GM12864 (cell line): ENCODE measurements around the gene SLC39A11.

ENCODE experiments used
- DNase-seq: peaks from one replicate; pipeline ENCODE4 v3.0.0-alpha.2; 2011; ENCODE audit warnings: low read depth
- H3K4me3 ChIP-seq: 2 replicates; pipeline ENCODE4 v1.5.1; 2011; ENCODE audit warnings: mild to moderate bottlenecking, low read depth, low read length, control low read depth
- TF ChIP-seq, protein P1 (sequence below): IDR thresholded peaks from 2 replicates; pipeline ENCODE4 v1.5.1; 2011; ENCODE audit warnings: low read depth, mild to moderate bottlenecking, moderate library complexity, low read length, control low read depth, inconsistent platforms; ENCODE audit errors: missing control alignments

SLC39A11 gene

DNA sequence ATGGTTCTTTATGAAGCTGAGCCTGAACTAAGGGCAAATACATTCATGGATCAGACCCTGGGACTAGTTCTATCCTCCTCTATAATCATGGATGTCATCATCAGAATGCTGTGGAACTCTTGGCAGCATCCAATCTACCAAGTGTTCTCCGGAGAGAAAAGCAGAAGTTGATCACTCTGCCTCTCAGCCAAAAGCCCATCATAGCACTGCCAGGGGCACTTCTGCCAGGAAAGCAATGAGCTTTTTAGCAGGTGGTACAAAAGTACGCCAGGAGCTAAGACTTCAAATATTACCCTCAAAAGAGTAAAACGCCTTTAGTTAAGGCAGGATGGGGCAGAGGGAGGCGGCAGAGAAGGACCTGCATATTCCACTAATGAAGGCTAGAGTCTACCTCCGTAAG is 279.0 kb downstream of the SLC39A11 start:
- H3K4me3 ChIP-seq, result no peak overlapping the region
- TF ChIP-seq, protein P1, sequence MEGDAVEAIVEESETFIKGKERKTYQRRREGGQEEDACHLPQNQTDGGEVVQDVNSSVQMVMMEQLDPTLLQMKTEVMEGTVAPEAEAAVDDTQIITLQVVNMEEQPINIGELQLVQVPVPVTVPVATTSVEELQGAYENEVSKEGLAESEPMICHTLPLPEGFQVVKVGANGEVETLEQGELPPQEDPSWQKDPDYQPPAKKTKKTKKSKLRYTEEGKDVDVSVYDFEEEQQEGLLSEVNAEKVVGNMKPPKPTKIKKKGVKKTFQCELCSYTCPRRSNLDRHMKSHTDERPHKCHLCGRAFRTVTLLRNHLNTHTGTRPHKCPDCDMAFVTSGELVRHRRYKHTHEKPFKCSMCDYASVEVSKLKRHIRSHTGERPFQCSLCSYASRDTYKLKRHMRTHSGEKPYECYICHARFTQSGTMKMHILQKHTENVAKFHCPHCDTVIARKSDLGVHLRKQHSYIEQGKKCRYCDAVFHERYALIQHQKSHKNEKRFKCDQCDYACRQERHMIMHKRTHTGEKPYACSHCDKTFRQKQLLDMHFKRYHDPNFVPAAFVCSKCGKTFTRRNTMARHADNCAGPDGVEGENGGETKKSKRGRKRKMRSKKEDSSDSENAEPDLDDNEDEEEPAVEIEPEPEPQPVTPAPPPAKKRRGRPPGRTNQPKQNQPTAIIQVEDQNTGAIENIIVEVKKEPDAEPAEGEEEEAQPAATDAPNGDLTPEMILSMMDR, result no peak
- no peak for DNase-seq

DNA sequence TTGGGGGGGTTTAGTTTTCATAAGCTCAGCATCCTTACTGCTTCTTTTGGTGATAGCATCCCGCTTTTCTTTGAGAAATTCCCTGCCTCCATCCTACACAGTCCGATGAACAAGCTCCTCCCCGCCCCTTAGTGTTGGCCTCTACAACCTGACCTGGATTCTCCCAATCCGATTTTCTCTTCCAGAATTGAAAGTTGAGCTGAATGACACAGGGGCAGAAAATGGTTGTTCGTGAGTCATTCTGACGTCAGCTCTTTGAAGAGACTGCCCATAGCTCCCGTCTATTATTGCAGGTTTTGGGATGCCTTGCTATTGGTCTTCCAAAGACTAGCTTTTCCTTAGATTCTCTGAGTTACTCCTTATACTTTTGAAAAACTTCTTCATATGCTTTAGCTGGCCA is 279.7 kb downstream of the SLC39A11 start:
- TF ChIP-seq, protein P1, result no peak

DNA sequence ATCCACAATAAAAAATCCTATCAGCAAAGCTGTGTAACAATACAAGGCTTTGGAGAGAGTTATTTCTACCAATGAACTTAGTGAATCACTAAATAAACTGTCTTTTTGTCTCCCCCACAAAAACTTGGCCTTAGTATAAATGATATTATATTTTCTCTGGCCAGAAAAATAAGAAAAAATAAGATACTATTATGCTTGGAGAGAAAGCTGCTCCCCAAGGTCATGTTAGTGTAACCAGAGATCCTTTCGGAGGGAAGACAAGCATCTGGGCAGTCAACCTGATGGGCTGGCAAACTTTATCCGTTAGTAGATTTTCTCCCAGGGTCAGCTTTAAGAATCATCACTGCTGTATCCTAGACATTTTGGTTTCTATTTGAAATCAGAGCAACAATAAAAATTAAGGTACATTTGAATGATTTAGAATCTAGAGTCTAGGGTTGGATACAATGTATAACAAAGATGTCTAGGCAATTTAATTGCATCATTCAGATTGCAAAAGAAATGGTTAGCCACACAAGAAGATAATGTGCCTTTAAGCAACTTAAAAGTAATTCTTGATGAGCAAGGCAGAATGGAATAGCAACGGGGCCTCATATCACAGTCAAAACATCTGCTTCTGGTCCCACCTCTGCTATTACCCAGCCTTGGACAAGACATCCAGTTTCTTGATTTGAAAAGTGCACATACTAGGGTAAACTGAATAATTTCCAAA is 280.4 kb downstream of the SLC39A11 start:
- TF ChIP-seq, protein P1, result no peak
- H3K4me3 ChIP-seq, result no peak overlapping the region
- DNase-seq, result no peak

More for the DNA sequence above, 279.7 kb downstream of the SLC39A11 start:
- no peak for DNase-seq
- no peak overlapping the region for H3K4me3 ChIP-seq

DNA sequence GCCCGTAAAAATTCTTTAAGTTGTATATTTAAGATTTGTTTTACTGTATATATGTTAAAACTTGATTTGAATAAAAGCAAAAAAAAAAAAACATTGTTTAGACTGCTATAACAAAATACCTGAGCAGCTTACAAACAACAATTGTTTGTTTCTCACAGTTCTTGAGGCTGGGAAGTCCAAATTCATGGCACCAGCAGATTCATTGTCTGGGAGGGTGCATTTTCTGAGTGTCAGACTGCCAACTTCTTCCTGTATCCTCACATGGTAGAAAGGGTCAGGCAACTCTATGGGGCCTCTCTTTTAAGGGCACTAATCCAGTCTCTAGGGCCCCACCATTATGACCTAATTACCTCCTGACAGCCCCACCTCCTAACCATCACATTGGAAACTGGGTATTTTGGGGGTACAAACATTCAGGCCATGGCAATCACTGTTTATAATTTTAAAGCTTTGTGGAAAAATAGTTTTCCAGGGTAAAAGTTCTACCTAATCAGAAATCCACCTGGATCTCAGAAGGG is 281.4 kb downstream of the SLC39A11 start:
- H3K4me3 ChIP-seq, result no peak overlapping the region
- TF ChIP-seq, protein P1, result no peak
- DNase-seq, result no peak

DNA sequence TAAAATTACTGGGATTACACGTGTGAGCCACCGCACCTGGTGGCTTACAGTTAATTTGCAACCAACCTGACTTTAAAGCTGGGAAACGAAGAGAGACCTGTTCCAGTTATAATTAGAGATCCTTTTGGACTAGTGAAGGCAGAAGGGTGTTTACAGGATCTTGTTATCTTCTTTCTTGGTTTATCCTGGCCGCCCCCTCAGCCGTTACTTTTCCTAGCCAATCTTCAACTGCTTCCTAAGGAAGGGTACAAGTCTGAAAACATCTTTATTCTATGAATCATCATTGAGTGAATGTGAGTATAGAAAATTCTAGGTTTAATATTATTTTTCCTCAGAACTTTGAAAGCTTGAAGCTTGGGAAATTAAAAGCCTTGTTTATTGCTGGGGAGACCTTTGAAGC is 286.5 kb downstream of the SLC39A11 start:
- no peak for DNase-seq
- TF ChIP-seq, protein P1, result no peak
- H3K4me3 ChIP-seq, result no peak overlapping the region

DNA sequence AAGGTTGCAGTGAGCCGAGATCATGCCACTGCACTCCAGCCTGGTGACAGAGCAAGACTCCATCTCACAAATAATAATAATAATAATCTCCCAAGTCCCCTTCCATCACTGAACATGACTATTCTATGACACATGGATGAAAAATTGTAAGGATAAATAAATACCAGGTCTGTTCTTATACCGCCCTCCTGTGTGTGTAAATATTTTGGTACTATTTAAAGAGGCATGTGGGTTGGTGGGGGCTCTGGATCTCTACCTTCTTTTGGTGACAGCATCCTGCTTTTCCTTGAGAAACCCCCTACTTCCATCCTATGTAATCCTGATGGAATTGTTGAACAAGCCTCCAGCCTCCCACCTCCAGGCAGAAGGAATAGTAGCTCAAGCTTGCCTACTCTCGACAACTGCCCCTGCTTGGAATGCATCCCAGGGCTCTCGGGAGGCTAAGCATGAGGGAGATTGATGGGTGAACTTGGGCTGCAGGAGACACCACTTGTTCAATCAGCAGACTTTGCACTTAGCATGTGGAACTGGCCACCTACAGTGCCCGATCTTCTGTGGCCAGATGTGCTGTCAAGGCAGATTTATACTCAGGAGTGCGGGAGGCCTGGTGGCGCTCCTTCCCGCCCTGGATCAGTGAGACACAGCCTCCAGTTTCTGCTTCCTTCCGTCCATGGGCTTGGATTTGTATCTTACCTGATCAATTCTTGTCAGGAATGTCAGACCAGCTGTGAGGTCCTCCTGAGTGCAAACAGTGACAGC is 287.4 kb downstream of the SLC39A11 start:
- DNase-seq, result no peak
- no peak overlapping the region for H3K4me3 ChIP-seq
- TF ChIP-seq, protein P1, result no peak

DNA sequence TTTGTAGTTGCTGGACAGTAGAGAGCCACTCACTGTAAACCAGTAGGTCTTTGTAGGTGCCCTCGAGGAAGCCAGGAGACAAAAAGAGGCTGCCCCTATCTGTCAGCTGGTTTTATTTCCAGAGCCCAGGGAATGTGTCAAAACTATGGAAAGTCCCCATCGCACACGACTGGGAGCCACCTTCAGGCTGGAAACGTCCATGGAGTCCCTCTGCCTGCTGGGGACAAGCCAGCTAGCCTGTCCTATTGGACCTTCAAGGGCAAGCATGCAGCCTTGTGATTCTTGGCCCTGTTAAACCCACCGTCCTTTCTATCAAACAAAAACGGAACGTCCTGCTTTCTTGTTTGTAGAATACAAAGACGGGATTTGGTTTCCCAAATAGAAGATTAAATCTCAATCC is 289.8 kb downstream of the SLC39A11 start:
- TF ChIP-seq, protein P1, result no peak
- no peak overlapping the region for H3K4me3 ChIP-seq
- DNase-seq, result no peak
